IMR-90 (cell line): ENCODE measurements around the gene CHCHD4. TPM values are rescaled to one million over a fixed set of nuclear protein-coding genes. Genes with fewer than 3 reads are reported as not detected.
"Not testable (repeated sequence)": the region's sequence is repeated elsewhere in the genome, so short reads cannot be mapped to it uniquely, and the experiment has no call there.

Experiments
- ATAC-seq: fragments of 200-7000 bp; cut with Tn5 transposase; 2 replicates; pipeline ENCODE4 v1.9.1; 2020; ENCODE audit warnings: low read depth, mild to moderate bottlenecking, moderate library complexity
- BruUV-seq: library from RNA; stranded (reverse); fragments of 400-500 nt; replicated peaks from 2 replicates; lab custom pipeline; 2021; lab: Mats Ljungman, UMichigan
- CTCF ChIA-PET: fragments of 300-600 bp; formaldehyde crosslinking; extraction: SDS; loops from one replicate; lab custom pipeline; 2021; ENCODE audit warnings: antibody characterized with exemption; lab: Yijun Ruan, JAX
- POLR2A ChIA-PET: fragments of 300-600 bp; sonication (Branson Sonifier 250); formaldehyde crosslinking; loops from one replicate; lab custom pipeline; 2022; ENCODE audit warnings: antibody characterized with exemption; ENCODE audit not compliant: unreplicated experiment; lab: Charles Lee
- DNase-seq: peaks from one replicate; pipeline ENCODE4 v3.0.0; 2013
- H2AFZ ChIP-seq: replicated peaks from 2 replicates; pipeline ENCODE3; 2013; ENCODE audit warnings: low read length, mild to moderate bottlenecking; ENCODE audit not compliant: poor library complexity
- H2AK5ac ChIP-seq: 2 replicates; pipeline ENCODE4 v1.6.1; 2013; ENCODE audit warnings: low read depth, low read length, inconsistent platforms
- H2AK9ac ChIP-seq: replicated peaks from 2 replicates; pipeline ENCODE3; 2013; ENCODE audit warnings: mild to moderate bottlenecking, low read depth, low read length, moderate library complexity; ENCODE audit not compliant: poor library complexity
- H2BK120ac ChIP-seq: 2 replicates; pipeline ENCODE4 v1.6.1; 2013; ENCODE audit warnings: low read depth, low read length, inconsistent platforms
- H2BK15ac ChIP-seq: 3 replicates; pipeline ENCODE4 v1.6.1; 2013; ENCODE audit warnings: low read depth, low read length, inconsistent platforms
- H2BK20ac ChIP-seq: 2 replicates; pipeline ENCODE4 v1.6.1; 2013; ENCODE audit warnings: low read depth, mild to moderate bottlenecking, inconsistent platforms, low read length, moderate library complexity
- H2BK5ac ChIP-seq: 2 replicates; pipeline ENCODE4 v1.6.1; 2013; ENCODE audit warnings: mild to moderate bottlenecking, low read depth, low read length, inconsistent platforms; ENCODE audit not compliant: poor library complexity, severe bottlenecking
- H3K14ac ChIP-seq: replicated peaks from 2 replicates; pipeline ENCODE4 v1.6.1; 2013; ENCODE audit warnings: low read depth, low read length, inconsistent platforms
- H3K18ac ChIP-seq: 2 replicates; pipeline ENCODE4 v1.6.1; 2013; ENCODE audit warnings: low read depth, low read length, control low read depth
- H3K23ac ChIP-seq: 2 replicates; pipeline ENCODE4 v1.6.1; 2013; ENCODE audit warnings: low read depth, low read length, inconsistent platforms
- H3K27ac ChIP-seq: 2 replicates; pipeline ENCODE4 v1.5.1; 2013; ENCODE audit warnings: mild to moderate bottlenecking, control low read depth, low read length; ENCODE audit not compliant: insufficient read depth
- H3K27me3 ChIP-seq: 2 replicates; pipeline ENCODE4 v1.6.1; 2013; ENCODE audit warnings: low read length; ENCODE audit not compliant: control insufficient read depth, insufficient read depth
- H3K36me3 ChIP-seq: 2 replicates; pipeline ENCODE4 v1.6.1; 2013; ENCODE audit warnings: low read length, mixed read lengths; ENCODE audit not compliant: control insufficient read depth, insufficient read depth
- H3K4ac ChIP-seq: 2 replicates; pipeline ENCODE4 v1.6.1; 2013; ENCODE audit warnings: low read depth, low read length, inconsistent platforms
- H3K4me1 ChIP-seq: 2 replicates; pipeline ENCODE4 v1.6.1; 2013; ENCODE audit warnings: low read length, mixed read lengths; ENCODE audit not compliant: control insufficient read depth, insufficient read depth
- H3K4me2 ChIP-seq: 2 replicates; pipeline ENCODE4 v1.6.1; 2013; ENCODE audit warnings: low read depth, mild to moderate bottlenecking, control low read depth, low read length, moderate library complexity
- H3K4me3 ChIP-seq: 2 replicates; pipeline ENCODE4 v1.5.1; 2013; ENCODE audit warnings: low read depth, mild to moderate bottlenecking, control low read depth, low read length, moderate library complexity; ENCODE audit not compliant: insufficient read depth
- H3K56ac ChIP-seq: 2 replicates; pipeline ENCODE4 v1.6.1; 2013; ENCODE audit warnings: low read length, inconsistent platforms; ENCODE audit not compliant: insufficient read depth; ENCODE audit errors: extremely low read depth
- H3K79me1 ChIP-seq, 2 experiments: 2 replicates each; pipeline ENCODE4 v1.6.1; 2013; ENCODE audit warnings: low read length in 2 of 2, inconsistent platforms in 1 of 2, low read depth in 1 of 2
- H3K9ac ChIP-seq: 2 replicates; pipeline ENCODE4 v1.6.1; 2013; ENCODE audit warnings: low read depth, low read length, control low read depth
- H3K9me1 ChIP-seq: 2 replicates; pipeline ENCODE4 v1.6.1; 2013; ENCODE audit warnings: low read length, inconsistent platforms; ENCODE audit not compliant: insufficient read depth
- H3K9me3 ChIP-seq: 2 replicates; pipeline ENCODE4 v1.6.1; 2013; ENCODE audit warnings: low read length; ENCODE audit not compliant: control insufficient read depth, insufficient read depth
- H4K20me1 ChIP-seq: 2 replicates; pipeline ENCODE4 v1.6.1; 2013; ENCODE audit warnings: low read length, inconsistent platforms; ENCODE audit not compliant: insufficient read depth
- H4K5ac ChIP-seq: 2 replicates; pipeline ENCODE4 v1.6.1; 2013; ENCODE audit warnings: mild to moderate bottlenecking, low read depth, low read length, control low read depth
- H4K8ac ChIP-seq, 2 experiments: 2 replicates each; pipeline ENCODE4 v1.6.1; 2013; ENCODE audit warnings: low read depth in 2 of 2, low read length in 2 of 2, control low read depth in 1 of 2, inconsistent platforms in 1 of 2
- H4K91ac ChIP-seq: 2 replicates; pipeline ENCODE4 v1.6.1; 2013; ENCODE audit warnings: low read depth, low read length, inconsistent platforms; ENCODE audit not compliant: insufficient read depth
- MXI1 ChIP-seq: IDR thresholded peaks from 2 replicates; pipeline ENCODE4 v1.6.1; 2012; ENCODE audit warnings: low read depth, mild to moderate bottlenecking, low read length, moderate library complexity, borderline replicate concordance
- RAD21 ChIP-seq: IDR thresholded peaks from 2 replicates; pipeline ENCODE4 v1.6.1; 2012; ENCODE audit warnings: low read length, improper control_type of control experiment
- RCOR1 ChIP-seq: IDR thresholded peaks from 2 replicates; pipeline ENCODE4 v1.6.1; 2012; ENCODE audit warnings: mild to moderate bottlenecking, low read length, improper control_type of control experiment; ENCODE audit not compliant: insufficient replicate concordance
- RFX5 ChIP-seq: IDR thresholded peaks from 2 replicates; pipeline ENCODE4 v1.8.0; 2012; ENCODE audit warnings: low read depth, mild to moderate bottlenecking, low read length, moderate library complexity
- WGBS, 2 experiments: methylation state at CpG; one replicate each; pipeline versions ENCODE4 v1.1.5 to v1.1.7; 2013; ENCODE audit warnings: missing lambda C conversion rate in 2 of 2; ENCODE audit not compliant: insufficient read length in 1 of 2; ENCODE audit errors: extremely low coverage in 2 of 2; 5-methylcytosine and 5-hydroxymethylcytosine counted together
- dilution Hi-C: fragments of 300-500 bp; cut with HindIII; formaldehyde crosslinking; loops from one replicate; pipeline ENCODE4 v1.14.3; 2018; ENCODE audit warnings: low sequenced_read_pairs; ENCODE audit not compliant: unreplicated experiment
- in situ Hi-C: fragments of 300-500 bp; cut with MboI; formaldehyde crosslinking; loops from 3 replicates; pipeline ENCODE4 v1.14.3; 2019; ENCODE audit warnings: low sequenced_read_pairs, inconsistent platforms, mixed read lengths
- intact Hi-C: fragments of 100-400 bp; cut with micrococcal nuclease; formaldehyde crosslinking; loops from 2 replicates; pipeline ENCODE4 v1.10.0; 2022
- polyA plus RNA-seq, 3 experiments: library from polyadenylated mRNA; depleted of rRNA; stranded (reverse); fragments of >200 nt; gene quantifications; 2 replicates each; pipeline ENCODE4 v1.2.3, GENCODE V29; 2012; ENCODE audit warnings: low replicate concordance in 1 of 3
- total RNA-seq: library from RNA; depleted of rRNA; stranded (reverse); fragments of >200 nt; gene quantifications from 2 replicates; pipeline ENCODE4 v1.2.3, GENCODE V29; 2012
- TF ChIP-seq, protein P1 (sequence below): fragments of 150-350 bp; IDR thresholded peaks from 2 replicates; pipeline ENCODE4 v1.6.1; 2016; ENCODE audit warnings: low read depth, mild to moderate bottlenecking, low read length, moderate library complexity, borderline replicate concordance
- TF ChIP-seq, protein P2 (sequence below): fragments of 150-350 bp; IDR thresholded peaks from 2 replicates; pipeline ENCODE4 v1.6.1; 2017; ENCODE audit warnings: mild to moderate bottlenecking, antibody characterized with exemption, low read length, low read depth

CHCHD4 gene
- total and polyA plus RNA-seq, 2 of the 4 experiments (the other 2 are of a cell fraction) = 9.0 to 9.8 TPM

DNA sequence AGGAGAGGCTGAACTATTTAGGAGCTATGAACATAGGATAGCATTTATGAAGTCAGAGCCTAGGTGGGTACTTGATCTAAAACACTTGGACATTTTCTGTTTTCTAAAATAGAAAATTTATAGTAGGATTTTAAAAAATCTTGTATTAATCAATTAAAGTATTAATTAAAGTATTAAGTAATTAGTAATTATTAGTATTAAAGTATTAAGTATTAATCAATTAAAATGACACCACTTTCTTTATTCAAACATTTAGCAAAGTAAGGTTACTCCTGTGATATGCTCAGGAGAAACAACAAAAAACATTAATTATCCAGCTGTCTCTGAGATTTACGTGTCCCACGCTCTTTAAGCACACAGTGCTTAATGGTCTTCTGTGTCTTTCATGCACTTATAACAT is 32.2 kb downstream of the CHCHD4 start:
- Histone ChIP-seq H3K27me3 (0 out of 2 replicates have a peak, but pooled peaks cover 1% of the 10 kb centered on the region), H3K14ac (no peak overlapping the region), H2BK120ac (no peak overlapping the region), H3K4me2 (no peak overlapping the region), H3K27ac (no peak overlapping the region), H3K4me1 (no peaks in the 10 kb centered on the region), H3K9me3 (no peaks in the 10 kb centered on the region), H4K91ac (no peak overlapping the region), H2AK9ac (no peak overlapping the region), H3K23ac (no peak overlapping the region), H3K56ac (no peak overlapping the region), H2BK5ac (no peak overlapping the region), H3K36me3 (no peaks in the 10 kb centered on the region), H2AK5ac (no peak overlapping the region), H2BK20ac (no peak overlapping the region), H4K20me1 (no peaks in the 10 kb centered on the region), H3K79me1 (no peaks in the 10 kb centered on the region), H4K8ac (no peak overlapping the region), H3K4ac (no peak overlapping the region), H3K4me3 (no peak overlapping the region), H2AFZ (no peak overlapping the region), H3K9ac (no peak overlapping the region), H3K18ac (no peak overlapping the region), H2BK15ac (no peak overlapping the region), H3K9me1 (no peaks in the 10 kb centered on the region), H4K5ac (no peak overlapping the region)
- no peak for ATAC-seq
- WGBS, 2 experiments = no CpG with 5 or more reads among the region's 2 CpGs
- dilution Hi-C loops = no loop called here
- ChIA-PET CTCF (interaction anchor here (1.0 kb wide), 1 partner anchor 9 kb away, joined by 3 read pairs; no protein-coding TSS in a partner anchor), POLR2A (no interaction called here)
- BruUV-seq = no TSS peak
- intact Hi-C loops = no loop called here
- DNase-seq = no peak
- in situ Hi-C loops = no loop called here
- TF ChIP-seq MXI1 (no peak), RAD21 (no peak), RFX5 (no peak), RCOR1 (no peak)
- TF ChIP-seq, protein P1, sequence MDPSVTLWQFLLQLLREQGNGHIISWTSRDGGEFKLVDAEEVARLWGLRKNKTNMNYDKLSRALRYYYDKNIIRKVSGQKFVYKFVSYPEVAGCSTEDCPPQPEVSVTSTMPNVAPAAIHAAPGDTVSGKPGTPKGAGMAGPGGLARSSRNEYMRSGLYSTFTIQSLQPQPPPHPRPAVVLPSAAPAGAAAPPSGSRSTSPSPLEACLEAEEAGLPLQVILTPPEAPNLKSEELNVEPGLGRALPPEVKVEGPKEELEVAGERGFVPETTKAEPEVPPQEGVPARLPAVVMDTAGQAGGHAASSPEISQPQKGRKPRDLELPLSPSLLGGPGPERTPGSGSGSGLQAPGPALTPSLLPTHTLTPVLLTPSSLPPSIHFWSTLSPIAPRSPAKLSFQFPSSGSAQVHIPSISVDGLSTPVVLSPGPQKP = no peak
- TF ChIP-seq, protein P2, sequence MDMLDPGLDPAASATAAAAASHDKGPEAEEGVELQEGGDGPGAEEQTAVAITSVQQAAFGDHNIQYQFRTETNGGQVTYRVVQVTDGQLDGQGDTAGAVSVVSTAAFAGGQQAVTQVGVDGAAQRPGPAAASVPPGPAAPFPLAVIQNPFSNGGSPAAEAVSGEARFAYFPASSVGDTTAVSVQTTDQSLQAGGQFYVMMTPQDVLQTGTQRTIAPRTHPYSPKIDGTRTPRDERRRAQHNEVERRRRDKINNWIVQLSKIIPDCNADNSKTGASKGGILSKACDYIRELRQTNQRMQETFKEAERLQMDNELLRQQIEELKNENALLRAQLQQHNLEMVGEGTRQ = no peak

DNA sequence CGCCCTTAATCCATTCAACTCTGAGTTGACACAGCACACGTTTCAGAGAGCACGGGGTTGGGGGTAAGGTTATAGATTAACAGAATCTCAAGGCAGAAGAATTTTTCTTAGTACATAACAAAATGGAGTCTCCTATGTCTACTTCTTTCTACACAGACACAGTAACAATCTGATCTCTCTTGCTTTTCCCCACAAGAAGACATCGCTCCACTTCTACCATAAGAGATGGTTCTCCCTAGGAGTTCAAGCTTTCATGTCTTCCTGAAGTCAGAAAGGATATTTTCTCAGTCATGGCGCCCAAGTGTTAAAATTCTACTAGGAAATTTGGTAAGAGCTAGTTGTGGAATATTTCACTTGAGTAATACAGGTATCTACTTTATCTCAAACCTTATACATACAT is 32.7 kb downstream of the CHCHD4 start:
- H3K56ac ChIP-seq, H3K18ac ChIP-seq, H4K91ac ChIP-seq, H3K36me3 ChIP-seq, POLR2A ChIA-PET, H3K23ac ChIP-seq, ATAC-seq, DNase-seq, H2BK5ac ChIP-seq, H3K79me1 ChIP-seq, H2BK15ac ChIP-seq, H3K4me1 ChIP-seq, H4K20me1 ChIP-seq, H2AFZ ChIP-seq, H3K9me3 ChIP-seq, H3K4me3 ChIP-seq, H3K9me1 ChIP-seq, BruUV-seq, H2BK120ac ChIP-seq, H2AK5ac ChIP-seq, dilution Hi-C loops, H3K14ac ChIP-seq, intact Hi-C loops, H3K27ac ChIP-seq, H3K9ac ChIP-seq, H4K5ac ChIP-seq, in situ Hi-C loops, H3K27me3 ChIP-seq, H4K8ac ChIP-seq, H3K4me2 ChIP-seq, H2AK9ac ChIP-seq, H3K4ac ChIP-seq, H2BK20ac ChIP-seq: not testable (repeated sequence)
- CTCF ChIA-PET = interaction anchor here (1.0 kb wide), 1 partner anchor 8 kb away, joined by 3 read pairs; no protein-coding TSS in a partner anchor
- WGBS, 2 experiments = no CpG with 5 or more reads among the region's 5 CpGs
